ENCODE data around the gene CCNJL.

The CCNJL gene

GRCh38 chr5:160352308-160352707 lies 39.9 kb upstream of the CCNJL start:
- Histone ChIP-seq H3K27ac (no peak overlapping the region), H3K36me3 (no peaks in the 10 kb centered on the region), H3K4me3 (ENCODE audit: low read depth, low read length) (no peak overlapping the region), H3K27me3 (ENCODE audit: insufficient read depth, low read depth, severe bottlenecking) (no peaks in the 10 kb centered on the region), H3K9me3 (ENCODE audit: severe bottlenecking) (no peaks in the 10 kb centered on the region)
- no peak for DNase-seq
- TF ChIP-seq CTCF (IDR thresholded peaks at IDR 0.05; ENCODE audit: low read depth, low read length): no peak

- Histone ChIP-seq H3K4me3 (ENCODE audit: low read depth, low read length) (no peak overlapping the region), H3K27ac (no peak overlapping the region), H3K9me3 (ENCODE audit: severe bottlenecking) (no peaks in the 10 kb centered on the region), H3K36me3 (no peaks in the 10 kb centered on the region), H3K27me3 (ENCODE audit: insufficient read depth, low read depth, severe bottlenecking) (no peaks in the 10 kb centered on the region)
- no peak for TF ChIP-seq CTCF (IDR thresholded peaks at IDR 0.05; ENCODE audit: low read depth, low read length)
- no peak for DNase-seq
Measured at GRCh38 chr5:160349935-160350303, 37.6 kb upstream of the CCNJL start.

GRCh38 chr5:160349249-160349934 lies 37.0 kb upstream of the CCNJL start:
- no peaks in the 10 kb centered on the region for H3K27me3 ChIP-seq (ENCODE audit: insufficient read depth, low read depth, severe bottlenecking)
- TF ChIP-seq CTCF (IDR thresholded peaks at IDR 0.05; ENCODE audit: low read depth, low read length): no peak
- DNase-seq: no peak
- no peak overlapping the region for H3K27ac ChIP-seq
- H3K4me3 ChIP-seq (ENCODE audit: low read depth, low read length): no peak overlapping the region
- H3K9me3 ChIP-seq (ENCODE audit: severe bottlenecking): no peaks in the 10 kb centered on the region
- H3K36me3 ChIP-seq: no peaks in the 10 kb centered on the region

- DNase-seq: peak; percentile 80
- Histone ChIP-seq H3K36me3 (no peaks in the 10 kb centered on the region), H3K9me3 (ENCODE audit: severe bottlenecking) (no peaks in the 10 kb centered on the region), H3K27me3 (ENCODE audit: insufficient read depth, low read depth, severe bottlenecking) (no peaks in the 10 kb centered on the region), H3K27ac (no peak overlapping the region), H3K4me3 (ENCODE audit: low read depth, low read length) (no peak overlapping the region)
- TF ChIP-seq CTCF (IDR thresholded peaks at IDR 0.05; ENCODE audit: low read depth, low read length): no peak
Measured at GRCh38 chr5:160348080-160348479, 35.7 kb upstream of the CCNJL start.

GRCh38 chr5:160347448-160347847 lies 35.1 kb upstream of the CCNJL start:
- Histone ChIP-seq H3K9me3 (ENCODE audit: severe bottlenecking) (no peaks in the 10 kb centered on the region), H3K27ac (no peak overlapping the region), H3K36me3 (no peaks in the 10 kb centered on the region), H3K4me3 (ENCODE audit: low read depth, low read length) (no peak overlapping the region), H3K27me3 (ENCODE audit: insufficient read depth, low read depth, severe bottlenecking) (no peaks in the 10 kb centered on the region)
- no peak for DNase-seq
- no peak for TF ChIP-seq CTCF (IDR thresholded peaks at IDR 0.05; ENCODE audit: low read depth, low read length)

- Histone ChIP-seq H3K27me3 (ENCODE audit: insufficient read depth, low read depth, severe bottlenecking) (no peaks in the 10 kb centered on the region), H3K36me3 (no peaks in the 10 kb centered on the region), H3K27ac (no peak overlapping the region), H3K9me3 (ENCODE audit: severe bottlenecking) (no peaks in the 10 kb centered on the region), H3K4me3 (ENCODE audit: low read depth, low read length) (no peak overlapping the region)
- DNase-seq: no peak
- TF ChIP-seq CTCF (IDR thresholded peaks at IDR 0.05; ENCODE audit: low read depth, low read length): no peak
Measured at GRCh38 chr5:160342413-160342941, 30.1 kb upstream of the CCNJL start.
